H9 (cell line): ENCODE measurements around the gene EGLN1. TPM values are rescaled to one million over a fixed set of nuclear protein-coding genes. Genes with fewer than 3 reads are reported as not detected.
A peak's percentile ranks its signal among the peaks of the same experiment; 100 is the strongest.

ENCODE experiments used
- DNase-seq: peaks from one replicate; pipeline ENCODE4 v3.0.0-alpha.2; 2017
- H2AFZ ChIP-seq: one replicate; pipeline ENCODE4 v1.6.1; 2013; ENCODE audit warnings: mild to moderate bottlenecking, low read length, control low read depth, moderate library complexity
- H2AK5ac ChIP-seq: 2 replicates; pipeline ENCODE4 v1.6.1; 2013; ENCODE audit warnings: low read length, control low read depth, mixed read lengths; ENCODE audit not compliant: insufficient read length
- H2BK120ac ChIP-seq: one replicate; pipeline ENCODE4 v1.6.1; 2013; ENCODE audit warnings: low read depth, mild to moderate bottlenecking, low read length, control low read depth, inconsistent platforms; ENCODE audit not compliant: poor library complexity, severe bottlenecking
- H2BK12ac ChIP-seq: 2 replicates; pipeline ENCODE4 v1.6.1; 2013; ENCODE audit warnings: low read length, control low read depth, mixed read lengths, low read depth; ENCODE audit not compliant: insufficient read length
- H2BK15ac ChIP-seq: 2 replicates; pipeline ENCODE4 v1.6.1; 2013; ENCODE audit warnings: low read depth, low read length, control low read depth
- H2BK20ac ChIP-seq: one replicate; pipeline ENCODE4 v1.6.1; 2013; ENCODE audit warnings: low read depth, mild to moderate bottlenecking, low read length, control low read depth, inconsistent platforms; ENCODE audit not compliant: poor library complexity, severe bottlenecking
- H2BK5ac ChIP-seq: 2 replicates; pipeline ENCODE4 v1.6.1; 2013; ENCODE audit warnings: low read length, control low read depth, mixed read lengths; ENCODE audit not compliant: insufficient read length
- H3K14ac ChIP-seq: 2 replicates; pipeline ENCODE4 v1.6.1; 2013; ENCODE audit warnings: low read length, control low read depth; ENCODE audit not compliant: insufficient read depth
- H3K18ac ChIP-seq: 2 replicates; pipeline ENCODE4 v1.6.1; 2013; ENCODE audit warnings: low read depth, mild to moderate bottlenecking, mixed read lengths, low read length, control low read depth; ENCODE audit not compliant: insufficient read length
- H3K23ac ChIP-seq: 2 replicates; pipeline ENCODE4 v1.6.1; 2013; ENCODE audit warnings: low read length, control low read depth, mixed read lengths, low read depth; ENCODE audit not compliant: insufficient read length
- H3K23me2 ChIP-seq: 2 replicates; pipeline ENCODE4 v1.6.1; 2013; ENCODE audit warnings: low read depth, mild to moderate bottlenecking, mixed read lengths, low read length, control low read depth; ENCODE audit not compliant: insufficient read length, poor library complexity, severe bottlenecking
- H3K27ac ChIP-seq: 2 replicates; pipeline ENCODE4 v1.5.1; 2013; ENCODE audit warnings: low read length, control low read depth, mixed read lengths, low read depth; ENCODE audit not compliant: insufficient read length
- H3K27me3 ChIP-seq: 2 replicates; pipeline ENCODE4 v1.6.1; 2013; ENCODE audit warnings: low read length, control low read depth, inconsistent platforms; ENCODE audit not compliant: insufficient read depth
- H3K4ac ChIP-seq: 2 replicates; pipeline ENCODE4 v1.6.1; 2013; ENCODE audit warnings: low read depth, mild to moderate bottlenecking, control low read depth, inconsistent platforms, low read length, moderate library complexity
- H3K4me1 ChIP-seq: 2 replicates; pipeline ENCODE4 v1.6.1; 2013; ENCODE audit warnings: low read length, control low read depth, inconsistent platforms; ENCODE audit not compliant: insufficient read depth
- H3K4me2 ChIP-seq: 2 replicates; pipeline ENCODE4 v1.6.1; 2013; ENCODE audit warnings: low read length, control low read depth, mixed read lengths; ENCODE audit not compliant: insufficient read length, insufficient read depth
- H3K56ac ChIP-seq: 2 replicates; pipeline ENCODE4 v1.6.1; 2013; ENCODE audit warnings: low read depth, mild to moderate bottlenecking, mixed read lengths, low read length, control low read depth; ENCODE audit not compliant: insufficient read length
- H3K79me1 ChIP-seq: 2 replicates; pipeline ENCODE4 v1.6.1; 2013; ENCODE audit warnings: low read depth, mild to moderate bottlenecking, moderate library complexity, low read length, control low read depth, inconsistent platforms; ENCODE audit not compliant: insufficient read depth, poor library complexity, severe bottlenecking
- H3K79me2 ChIP-seq: 2 replicates; pipeline ENCODE4 v1.6.1; 2013; ENCODE audit warnings: low read length, control low read depth, inconsistent platforms; ENCODE audit not compliant: insufficient read depth
- H3K9ac ChIP-seq: 2 replicates; pipeline ENCODE4 v1.6.1; 2013; ENCODE audit warnings: low read length, control low read depth, mixed read lengths; ENCODE audit not compliant: insufficient read length; ENCODE audit errors: extremely low read depth
- H3K9me3 ChIP-seq: one replicate; pipeline ENCODE4 v1.6.1; 2013; ENCODE audit warnings: low read depth, low read length, inconsistent platforms; ENCODE audit not compliant: control insufficient read depth
- H3T11ph ChIP-seq: one replicate; pipeline ENCODE4 v1.6.1; 2013; ENCODE audit warnings: mild to moderate bottlenecking, low read length, control low read depth, inconsistent platforms
- H4K20me1 ChIP-seq: one replicate; pipeline ENCODE4 v1.6.1; 2013; ENCODE audit not compliant: control insufficient read depth, insufficient read length, insufficient read depth
- H4K5ac ChIP-seq: 2 replicates; pipeline ENCODE4 v1.6.1; 2013; ENCODE audit warnings: low read depth, mild to moderate bottlenecking, mixed read lengths, low read length, control low read depth; ENCODE audit not compliant: insufficient read length
- H4K8ac ChIP-seq: replicated peaks from 2 replicates; pipeline ENCODE4 v1.6.1; 2013; ENCODE audit warnings: low read length, control low read depth, mixed read lengths, low read depth; ENCODE audit not compliant: insufficient read length
- H4K91ac ChIP-seq: 2 replicates; pipeline ENCODE4 v1.6.1; 2013; ENCODE audit warnings: low read depth, mild to moderate bottlenecking, moderate library complexity, mixed read lengths, low read length, control low read depth; ENCODE audit not compliant: insufficient read length
- H3K27ac Mint-ChIP-seq, 3 experiments: 2 replicates in 2 of 3; 3 replicates in 1 of 3; pipeline ENCODE4 v1.8.0; 2020 to 2021; ENCODE audit warnings: mixed read lengths in 3 of 3, mild to moderate bottlenecking in 1 of 3, moderate library complexity in 1 of 3
- H3K27me3 Mint-ChIP-seq: 2 replicates; pipeline ENCODE4 v1.8.0; 2021; ENCODE audit warnings: low read depth, mild to moderate bottlenecking, moderate library complexity, mixed read lengths
- H3K36me3 Mint-ChIP-seq, 3 experiments: 2 replicates in 2 of 3; 3 replicates in 1 of 3; pipeline ENCODE4 v1.8.0; 2020 to 2021; ENCODE audit warnings: low read depth in 3 of 3, mixed read lengths in 3 of 3; ENCODE audit not compliant: insufficient read depth in 1 of 3
- H3K4me1 Mint-ChIP-seq, 2 experiments: 2 replicates each; pipeline ENCODE4 v1.8.0; 2020; ENCODE audit warnings: mixed read lengths in 2 of 2
- H3K4me3 Mint-ChIP-seq, 2 experiments: 2 replicates in 1 of 2; 3 replicates in 1 of 2; pipeline ENCODE4 v1.8.0; 2020 to 2021; ENCODE audit warnings: mild to moderate bottlenecking in 2 of 2, mixed read lengths in 2 of 2, moderate library complexity in 1 of 2
- H3K9me3 Mint-ChIP-seq, 2 experiments: 2 replicates in 1 of 2; 3 replicates in 1 of 2; pipeline ENCODE4 v1.8.0; 2020; ENCODE audit warnings: mild to moderate bottlenecking in 2 of 2, mixed read lengths in 2 of 2, moderate library complexity in 1 of 2
- CTCF ChIP-seq: fragments of 200-600 bp; sonication (generic); conservative IDR thresholded peaks from 3 replicates; pipeline ENCODE4 v1.8.0; 2021; ENCODE audit warnings: antibody characterized with exemption, mild to moderate bottlenecking
- WGBS: extraction: QIAGEN DNeasy Blood & Tissue Kit; methylation state at CpG from one replicate; pipeline ENCODE4 v1.1.7; 2013; ENCODE audit warnings: missing lambda C conversion rate, low lambda C conversion rate, mixed read lengths; ENCODE audit not compliant: insufficient read length; ENCODE audit errors: extremely low coverage; 5-methylcytosine and 5-hydroxymethylcytosine counted together
- total RNA-seq: library from RNA; stranded (reverse); gene quantifications from 2 replicates; pipeline ENCODE4 v1.2.1, GENCODE V29; 2021

The EGLN1 gene
- total RNA-seq, 1 experiment from 2014 or later: 8.4 TPM

GRCh38 chr1:231334952-231335351 is 87.1 kb downstream of the EGLN1 start:
- Histone ChIP-seq H4K20me1 (no peaks in the 10 kb centered on the region), H4K91ac (no peak overlapping the region)

More at GRCh38 chr1:231334952-231335351, 87.1 kb downstream of the EGLN1 start:
- H3K36me3 Mint-ChIP-seq: peaks cover 3 to 15% (median 7%) of the 10 kb centered on the region in 3 experiments; a peak in 6 of 7 replicates
- peak overlapping the region; percentile 49 to 78 for H3K4me3 Mint-ChIP-seq
- H3K56ac ChIP-seq: no peak overlapping the region
- H3K14ac ChIP-seq: no peak overlapping the region
- no peak overlapping the region for H3K9ac ChIP-seq
- no peak overlapping the region for H2BK12ac ChIP-seq
- H3K27me3 Mint-ChIP-seq: peaks cover 2% of the 10 kb centered on the region; the same call in 1 of the 2 replicates
- peak overlapping the region; percentile 11 for H3K4me2 ChIP-seq
- H2AK5ac ChIP-seq: no peak overlapping the region
- H3K79me2 ChIP-seq: peaks cover 14% of the 10 kb centered on the region; the same call in 1 of the 2 replicates
- H2BK15ac ChIP-seq: no peak overlapping the region
- H4K5ac ChIP-seq: no peak overlapping the region
- H3K18ac ChIP-seq: no peak overlapping the region
- no peak overlapping the region for H2AFZ ChIP-seq
- H3K79me1 ChIP-seq: peaks cover 3% of the 10 kb centered on the region
- H3K4ac ChIP-seq: no peak overlapping the region
- peaks cover 2 to 4% of the 10 kb centered on the region in 2 experiments; a peak in 2 of 5 replicates for H3K9me3 Mint-ChIP-seq
- H3K9me3 ChIP-seq: no peaks in the 10 kb centered on the region
- no peak overlapping the region for H2BK5ac ChIP-seq
- TF ChIP-seq CTCF: no peak
- peaks cover 40 to 41% of the 10 kb centered on the region in 2 experiments for H3K4me1 Mint-ChIP-seq
- WGBS: no CpG with 5 or more reads among the region's 6 CpGs
- peaks cover 16% of the 10 kb centered on the region for H3K23me2 ChIP-seq
- no peak overlapping the region for H2BK20ac ChIP-seq
- no peak overlapping the region for H3K27ac Mint-ChIP-seq
- no peak for DNase-seq
- no peak overlapping the region for H3K23ac ChIP-seq
- H3K4me1 ChIP-seq: peaks cover 8% of the 10 kb centered on the region; the same call in 1 of the 2 replicates
- H4K8ac ChIP-seq: no peak overlapping the region
- H2BK120ac ChIP-seq: no peak overlapping the region
- no peak overlapping the region for H3T11ph ChIP-seq
- no peak overlapping the region for H3K27ac ChIP-seq
- H3K27me3 ChIP-seq: no peaks in the 10 kb centered on the region
